H1 (cell line): ENCODE data around the gene NDEL1. TPM values are rescaled to one million over a fixed set of nuclear protein-coding genes. Genes with fewer than 3 reads are reported as not detected.

ENCODE experiments used
- CTCF ChIA-PET: fragments of 300-600 bp; sonication (Branson Sonifier 250); formaldehyde crosslinking; loops from one replicate; lab custom pipeline; 2021; ENCODE audit not compliant: partially characterized antibody; lab: Charles Lee
- POLR2A ChIA-PET: fragments of 300-600 bp; sonication (Branson Sonifier 250); formaldehyde crosslinking; loops from one replicate; lab custom pipeline; 2021; ENCODE audit warnings: inconsistent platforms; ENCODE audit not compliant: partially characterized antibody; lab: Charles Lee
- DNase-seq, 2 experiments: peaks; one replicate each; pipeline versions ENCODE4 v3.0.0 to v3.0.0-alpha.2; 2010 to 2022; ENCODE audit warnings: low spot score in 2 of 2, low read depth in 1 of 2, mixed read lengths in 1 of 2
- FAIRE-seq: peaks from 2 replicates; lab custom pipeline; 2011; peaks lifted over from hg19 to GRCh38; lab: Jason Lieb, UNC
- H2AFZ ChIP-seq: 2 replicates; pipeline ENCODE4 v1.8.1; 2012; ENCODE audit warnings: low read length, inconsistent platforms
- H2AK5ac ChIP-seq: 2 replicates; pipeline ENCODE4 v1.6.1; 2013; ENCODE audit warnings: low read depth, low read length
- H2BK120ac ChIP-seq: replicated peaks from 2 replicates; pipeline ENCODE3; 2013; ENCODE audit warnings: low read depth, low read length, inconsistent platforms
- H2BK12ac ChIP-seq: 2 replicates; pipeline ENCODE4 v1.6.1; 2013; ENCODE audit warnings: low read depth, low read length
- H2BK15ac ChIP-seq: 2 replicates; pipeline ENCODE4 v1.6.1; 2013; ENCODE audit warnings: low read length
- H2BK20ac ChIP-seq: 2 replicates; pipeline ENCODE4 v1.6.1; 2013; ENCODE audit warnings: low read length
- H2BK5ac ChIP-seq: 2 replicates; pipeline ENCODE4 v1.6.1; 2013; ENCODE audit warnings: low read depth, low read length
- H3K14ac ChIP-seq: 2 replicates; pipeline ENCODE4 v1.6.1; 2013; ENCODE audit warnings: inconsistent platforms; ENCODE audit not compliant: insufficient read length
- H3K18ac ChIP-seq: 2 replicates; pipeline ENCODE4 v1.6.1; 2013; ENCODE audit warnings: low read length; ENCODE audit errors: extremely low read depth
- H3K23ac ChIP-seq: 2 replicates; pipeline ENCODE4 v1.6.1; 2013; ENCODE audit warnings: inconsistent platforms; ENCODE audit not compliant: insufficient read length
- H3K23me2 ChIP-seq: 2 replicates; pipeline ENCODE4 v1.6.1; 2013; ENCODE audit warnings: low read depth, low read length
- H3K27ac ChIP-seq: 2 replicates; pipeline ENCODE4 v1.6.1; 2011; ENCODE audit warnings: low read depth, low read length, inconsistent platforms
- H3K27me3 ChIP-seq, 4 experiments: replicated peaks in 1 of 4; 1 replicate in 1 of 4; 2 replicates in 3 of 4; pipeline versions ENCODE4 v1.6.1 to v1.8.1; 2011 to 2013; ENCODE audit warnings: low read length in 3 of 4, mild to moderate bottlenecking in 3 of 4, inconsistent platforms in 2 of 4, mixed read lengths in 2 of 4, moderate library complexity in 1 of 4; ENCODE audit not compliant: control insufficient read depth in 3 of 4, insufficient read depth in 3 of 4; ENCODE audit errors: extremely low read depth in 1 of 4
- H3K36me3 ChIP-seq, 4 experiments: 2 replicates each; pipeline versions ENCODE4 v1.6.1 to v1.8.1; 2011 to 2013; ENCODE audit warnings: mild to moderate bottlenecking in 4 of 4, low read length in 3 of 4, moderate library complexity in 2 of 4, control low read depth in 1 of 4, inconsistent platforms in 1 of 4; ENCODE audit not compliant: insufficient read depth in 4 of 4, control insufficient read depth in 2 of 4
- H3K4ac ChIP-seq: replicated peaks from 2 replicates; pipeline ENCODE3; 2013; ENCODE audit warnings: low read length, low read depth, mixed read lengths, inconsistent platforms; ENCODE audit not compliant: insufficient read length
- H3K4me1 ChIP-seq, 4 experiments: replicated peaks in 1 of 4; 1 replicate in 1 of 4; 2 replicates in 3 of 4; pipeline versions ENCODE4 v1.6.1 to v1.8.1; 2011 to 2013; ENCODE audit warnings: low read length in 3 of 4, inconsistent platforms in 2 of 4, mixed read lengths in 1 of 4; ENCODE audit not compliant: insufficient read depth in 4 of 4, control insufficient read depth in 3 of 4
- H3K4me2 ChIP-seq, 2 experiments: 2 replicates each; pipeline versions ENCODE4 v1.6.1 to v1.8.1; 2011 to 2013; ENCODE audit warnings: low read depth in 2 of 2, low read length in 2 of 2, control low read depth in 1 of 2, inconsistent platforms in 1 of 2, mild to moderate bottlenecking in 1 of 2; ENCODE audit not compliant: insufficient read depth in 1 of 2
- H3K4me3 ChIP-seq, 4 experiments: fragments of 200-600, 300-600 bp in 1 of 4; sonication (generic), shearing (Covaris generic), sonication (Bioruptor Twin) in 1 of 4; 2 replicates each; pipeline versions ENCODE4 v1.5.1 to v1.8.1; 2011 to 2016; ENCODE audit warnings: low read length in 4 of 4, low read depth in 3 of 4, control low read depth in 2 of 4, inconsistent platforms in 2 of 4, mild to moderate bottlenecking in 2 of 4, mixed read lengths in 1 of 4, moderate library complexity in 1 of 4; ENCODE audit not compliant: insufficient read depth in 2 of 4; ENCODE audit errors: extremely low read depth in 1 of 4
- H3K56ac ChIP-seq: replicated peaks from 2 replicates; pipeline ENCODE3; 2013; ENCODE audit warnings: low read depth, mild to moderate bottlenecking, mixed read lengths, low read length, inconsistent platforms; ENCODE audit not compliant: insufficient read length
- H3K79me1 ChIP-seq: 2 replicates; pipeline ENCODE4 v1.6.1; 2013; ENCODE audit warnings: low read depth, low read length, control low read depth
- H3K79me2 ChIP-seq, 2 experiments: 2 replicates each; pipeline versions ENCODE4 v1.6.1 to v1.8.1; 2012 to 2013; ENCODE audit warnings: low read length in 2 of 2, mild to moderate bottlenecking in 2 of 2, inconsistent platforms in 1 of 2; ENCODE audit not compliant: insufficient read depth in 2 of 2, control insufficient read depth in 1 of 2
- H3K9ac ChIP-seq, 4 experiments: replicated peaks in 1 of 4; 1 replicate in 1 of 4; 2 replicates in 3 of 4; pipeline versions ENCODE4 v1.6.1 to v1.8.1; 2011 to 2013; ENCODE audit warnings: low read depth in 3 of 4, low read length in 3 of 4, control low read depth in 2 of 4, mild to moderate bottlenecking in 2 of 4, moderate library complexity in 2 of 4, inconsistent platforms in 1 of 4; ENCODE audit errors: extremely low read depth in 1 of 4
- H3K9me3 ChIP-seq, 2 experiments: 2 replicates each; pipeline versions ENCODE4 v1.6.1 to v1.8.1; 2012 to 2013; ENCODE audit warnings: mild to moderate bottlenecking in 2 of 2, moderate library complexity in 2 of 2, control low read depth in 1 of 2, inconsistent platforms in 1 of 2, low read depth in 1 of 2, low read length in 1 of 2, mixed read lengths in 1 of 2; ENCODE audit not compliant: insufficient read depth in 2 of 2
- H4K20me1 ChIP-seq, 2 experiments: replicated peaks in 1 of 2; 2 replicates each; pipeline versions ENCODE3 to v1.8.1; 2011 to 2013; ENCODE audit warnings: inconsistent platforms in 2 of 2, low read length in 2 of 2, mild to moderate bottlenecking in 1 of 2; ENCODE audit not compliant: insufficient read depth in 2 of 2, control insufficient read depth in 1 of 2
- H4K5ac ChIP-seq: 2 replicates; pipeline ENCODE4 v1.6.1; 2013; ENCODE audit warnings: low read length, low read depth, mixed read lengths, inconsistent platforms; ENCODE audit not compliant: insufficient read length
- H4K8ac ChIP-seq: 2 replicates; pipeline ENCODE4 v1.8.0; 2013; ENCODE audit warnings: mild to moderate bottlenecking, moderate library complexity, low read length, inconsistent platforms; ENCODE audit not compliant: insufficient read depth; ENCODE audit errors: extremely low read depth
- H4K91ac ChIP-seq: replicated peaks from 2 replicates; pipeline ENCODE3; 2013; ENCODE audit warnings: low read length, mixed read lengths, inconsistent platforms; ENCODE audit not compliant: insufficient read length
- KDM5A ChIP-seq: fragments of 200-600 bp; IDR thresholded peaks from 2 replicates; pipeline ENCODE4 v1.7.1; 2012; ENCODE audit warnings: mild to moderate bottlenecking, low read length, inconsistent platforms, mixed read lengths
- MAFK ChIP-seq: IDR thresholded peaks from 2 replicates; pipeline ENCODE4 v1.6.1; 2012; ENCODE audit warnings: low read depth, mild to moderate bottlenecking, improper control_type of control experiment, low read length
- RAD21 ChIP-seq, 2 experiments: IDR thresholded peaks in 1 of 2; conservative IDR thresholded peaks in 1 of 2; 2 replicates each; pipeline ENCODE4 v1.6.1; 2011; ENCODE audit warnings: low read depth in 2 of 2, low read length in 2 of 2, improper control_type of control experiment in 1 of 2, inconsistent platforms in 1 of 2, mild to moderate bottlenecking in 1 of 2, moderate library complexity in 1 of 2
- SAP30 ChIP-seq: fragments of 300-600 bp; sonication (generic); IDR thresholded peaks from 2 replicates; pipeline ENCODE4 v1.7.1; 2012; ENCODE audit warnings: low read length, moderate library complexity, mild to moderate bottlenecking, inconsistent platforms; ENCODE audit not compliant: insufficient read depth, insufficient replicate concordance
- SIX5 ChIP-seq: IDR thresholded peaks from 2 replicates; pipeline ENCODE4 v1.6.1; 2011; ENCODE audit warnings: mild to moderate bottlenecking, low read depth, low read length
- WGBS, 2 experiments: shearing (Covaris generic) in 1 of 2; methylation state at CpG; one replicate each; pipeline versions ENCODE4 v1.1.6 to v1.1.7; 2013 to 2015; ENCODE audit warnings: low lambda C conversion rate in 2 of 2, mixed read lengths in 2 of 2, inconsistent platforms in 1 of 2, low coverage in 1 of 2, missing lambda C conversion rate in 1 of 2; ENCODE audit not compliant: insufficient replicate concordance in 2 of 2, insufficient coverage in 1 of 2, insufficient read length in 1 of 2; ENCODE audit errors: extremely low coverage in 1 of 2, missing lambda C conversion rate in 1 of 2; 5-methylcytosine and 5-hydroxymethylcytosine counted together
- polyA plus RNA-seq, 7 experiments: library from polyadenylated mRNA; depleted of rRNA in 3 of 7; stranded (reverse) in 5 of 7; unstranded in 2 of 7; fragments of >200 nt in 5 of 7; fragments of 200-250 nt in 2 of 7; gene quantifications; 1 replicate in 5 of 7; 2 replicates in 1 of 7; 4 replicates in 1 of 7; pipeline versions ENCODE4 v1.2.1 to v1.2.3, GENCODE V29; 2011 to 2013; ENCODE audit warnings: missing spikeins in 2 of 7, mixed read lengths in 2 of 7
- total RNA-seq: library from RNA; stranded (reverse); fragmentation: NEBNext Ultra II Directional; extraction: Animal tissue kit (Norgen Biotek cat#: 25700); gene quantifications from 2 replicates; pipeline ENCODE4 v1.2.1, GENCODE V29; 2021
- TF ChIP-seq, protein P1 (sequence below), 3 experiments: IDR thresholded peaks; 1 replicate in 2 of 3; 2 replicates in 1 of 3; pipeline versions ENCODE4 v1.5.1 to v1.6.1; 2011; ENCODE audit warnings: low read length in 3 of 3, mild to moderate bottlenecking in 3 of 3, inconsistent platforms in 2 of 3, low read depth in 1 of 3, moderate library complexity in 1 of 3; ENCODE audit not compliant: insufficient read depth in 1 of 3; ENCODE audit errors: control extremely low read depth in 1 of 3

The NDEL1 gene
- total and polyA plus RNA-seq, 2 of the 8 experiments (the other 6 are each of a cell fraction or from before 2014, with no cell fraction given) = 31.1 to 32.9 TPM

GRCh38 chr17:8421571-8421970 lies 14.1 kb upstream of the NDEL1 start:
- no peak overlapping the region for H3K56ac ChIP-seq
- H3K4ac ChIP-seq = no peak overlapping the region
- no peak overlapping the region for H2BK12ac ChIP-seq
- H3K27me3 ChIP-seq = no peaks in the 10 kb centered on the region
- H2AK5ac ChIP-seq = no peak overlapping the region
- no peak overlapping the region for H2BK20ac ChIP-seq
- H4K91ac ChIP-seq = no peak overlapping the region
- no peaks in the 10 kb centered on the region for H3K23me2 ChIP-seq
- no peak for FAIRE-seq
- H4K5ac ChIP-seq = no peak overlapping the region
- H3K27ac ChIP-seq = no peak overlapping the region
- ChIA-PET CTCF (interaction anchor here (0.9 to 4.5 kb wide), 4 partner anchors 10 to 27 kb away, joined by 4 to 21 read pairs (median 6); no protein-coding TSS in a partner anchor), POLR2A (interaction anchor here (1.3 to 1.5 kb wide), 2 partner anchors 8 to 38 kb away, joined by 3 read pairs; no protein-coding TSS in a partner anchor)
- no peak overlapping the region for H3K9ac ChIP-seq
- no peaks in the 10 kb centered on the region for H3K79me1 ChIP-seq
- H3K23ac ChIP-seq = no peak overlapping the region
- no peaks in the 10 kb centered on the region for H3K79me2 ChIP-seq
- H2BK5ac ChIP-seq = no peak overlapping the region
- no peak overlapping the region for H4K8ac ChIP-seq
- H3K14ac ChIP-seq = no peak overlapping the region
- whole genome bisulfite sequencing, 2 experiments = 83% methylated on average over 3 of the region's 3 CpGs; no CpG with 5 or more reads in 1 of the 2 experiments
- no peak overlapping the region for H2BK120ac ChIP-seq
- no peak for DNase-seq
- H3K18ac ChIP-seq = no peak overlapping the region
- no peaks in the 10 kb centered on the region for H3K4me1 ChIP-seq
- TF ChIP-seq KDM5A (no peak), RAD21 (IDR thresholded peaks at IDR 0.05 in 1 of 2, conservative IDR thresholded peaks at IDR 0.05 in 1 of 2; ENCODE audit: low read depth in 2 of 2, low read length in 2 of 2) (0 out of 4 replicates have a peak, but pooled peaks of 1 of the 2 experiments have one; percentile 4), SIX5 (no peak), MAFK (peak; percentile 68), SAP30 (no peak)
- TF ChIP-seq, protein P1, sequence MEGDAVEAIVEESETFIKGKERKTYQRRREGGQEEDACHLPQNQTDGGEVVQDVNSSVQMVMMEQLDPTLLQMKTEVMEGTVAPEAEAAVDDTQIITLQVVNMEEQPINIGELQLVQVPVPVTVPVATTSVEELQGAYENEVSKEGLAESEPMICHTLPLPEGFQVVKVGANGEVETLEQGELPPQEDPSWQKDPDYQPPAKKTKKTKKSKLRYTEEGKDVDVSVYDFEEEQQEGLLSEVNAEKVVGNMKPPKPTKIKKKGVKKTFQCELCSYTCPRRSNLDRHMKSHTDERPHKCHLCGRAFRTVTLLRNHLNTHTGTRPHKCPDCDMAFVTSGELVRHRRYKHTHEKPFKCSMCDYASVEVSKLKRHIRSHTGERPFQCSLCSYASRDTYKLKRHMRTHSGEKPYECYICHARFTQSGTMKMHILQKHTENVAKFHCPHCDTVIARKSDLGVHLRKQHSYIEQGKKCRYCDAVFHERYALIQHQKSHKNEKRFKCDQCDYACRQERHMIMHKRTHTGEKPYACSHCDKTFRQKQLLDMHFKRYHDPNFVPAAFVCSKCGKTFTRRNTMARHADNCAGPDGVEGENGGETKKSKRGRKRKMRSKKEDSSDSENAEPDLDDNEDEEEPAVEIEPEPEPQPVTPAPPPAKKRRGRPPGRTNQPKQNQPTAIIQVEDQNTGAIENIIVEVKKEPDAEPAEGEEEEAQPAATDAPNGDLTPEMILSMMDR (IDR thresholded peaks at IDR 0.05; ENCODE audit: control extremely low read depth in 1 of 3, insufficient read depth in 1 of 3, low read depth in 1 of 3, low read length in 3 of 3) = peak in 1 of 3 experiments; percentile 8; a peak in 1 of 4 replicates
- H3K9me3 ChIP-seq = no peaks in the 10 kb centered on the region
- no peak overlapping the region for H2BK15ac ChIP-seq
- H3K36me3 ChIP-seq = no peaks in the 10 kb centered on the region
- H3K4me3 ChIP-seq = no peak overlapping the region
- H2AFZ ChIP-seq = no peak overlapping the region
- no peak overlapping the region for H3K4me2 ChIP-seq
- H4K20me1 ChIP-seq = no peaks in the 10 kb centered on the region
